ENCODE measurements around the gene ATIC.

Gene ATIC

GRCh38 chr2:215396595-215397313, 84.9 kb downstream of the ATIC start:
- no peak for DNase-seq (ENCODE audit: low read depth in 2 of 2, low spot score in 1 of 2)

DNA sequence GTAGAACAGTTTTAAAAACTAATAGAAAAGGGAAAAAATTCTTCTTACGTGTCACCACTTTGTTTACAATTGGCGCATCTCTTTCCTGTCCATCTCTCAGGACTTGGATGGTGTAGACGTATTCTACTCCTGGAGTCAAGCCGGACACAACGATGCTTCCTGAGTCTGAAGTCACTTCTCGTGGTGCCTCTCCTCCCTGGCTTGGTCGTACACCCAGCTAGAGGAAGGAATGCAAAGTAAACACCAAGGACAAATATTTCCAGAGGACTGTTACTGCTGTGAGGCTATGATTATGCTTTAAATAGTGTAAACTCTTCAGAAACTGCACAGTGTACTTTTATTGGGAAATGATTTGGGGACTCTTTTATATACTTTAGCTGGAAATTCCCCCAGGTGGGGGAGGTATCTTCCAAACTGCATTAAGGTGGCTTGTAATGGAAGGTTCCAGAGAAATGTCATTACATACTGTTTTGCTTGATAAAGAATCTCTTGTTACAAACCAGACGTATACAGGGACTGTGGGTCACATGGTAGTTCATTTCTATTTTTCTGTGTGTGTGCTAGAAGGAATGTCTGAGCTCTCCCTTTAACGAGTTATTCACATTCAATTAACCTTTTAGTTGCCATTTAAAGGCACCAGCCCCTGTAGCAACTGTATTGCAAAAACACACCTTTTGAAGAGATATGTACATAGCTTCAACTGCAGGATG, 85.9 kb downstream of the ATIC start:
- no peak for DNase-seq (ENCODE audit: low read depth in 2 of 2, low spot score in 1 of 2)

DNA sequence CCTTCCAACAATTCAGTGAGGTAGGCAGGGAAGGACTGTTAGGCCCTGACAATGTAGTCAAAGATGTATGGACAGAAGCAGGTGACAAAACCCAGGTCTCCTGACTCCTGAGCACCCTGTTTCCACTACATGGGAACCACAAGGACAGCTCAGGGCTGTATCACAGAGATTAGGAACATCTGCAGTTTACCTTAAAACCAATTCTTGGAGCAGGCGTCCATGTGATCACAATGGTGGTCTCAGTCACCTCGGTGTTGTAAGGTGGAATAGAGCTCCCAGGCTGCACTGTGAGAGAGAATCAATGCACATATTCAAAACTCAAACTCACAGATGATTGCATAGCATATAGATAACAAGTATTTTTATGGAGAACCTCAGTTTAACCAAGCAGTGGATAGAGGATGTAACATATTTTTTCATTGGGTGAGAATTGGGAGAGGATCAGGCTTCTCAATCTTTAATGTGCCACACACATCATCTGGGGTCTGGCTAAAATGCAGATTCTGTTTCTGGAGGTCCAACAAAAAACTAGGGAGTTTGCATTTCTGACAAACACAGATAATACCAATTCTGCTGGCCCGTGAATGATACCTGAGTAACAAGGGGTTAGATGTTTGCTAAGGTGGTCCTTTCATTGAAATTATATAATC, 87.3 kb downstream of the ATIC start:
- no peak for DNase-seq (ENCODE audit: low read depth in 2 of 2, low spot score in 1 of 2)
